ENCODE results near the gene RAD54L. TPM values are rescaled to one million over a fixed set of nuclear protein-coding genes. Genes with fewer than 3 reads are reported as not detected.
"Not testable (repeated sequence)": the region's sequence is repeated elsewhere in the genome, so short reads cannot be mapped to it uniquely, and the experiment has no call there.

The RAD54L gene
- total RNA-seq, 1 experiment from 2014 or later: 25.2 TPM

DNA sequence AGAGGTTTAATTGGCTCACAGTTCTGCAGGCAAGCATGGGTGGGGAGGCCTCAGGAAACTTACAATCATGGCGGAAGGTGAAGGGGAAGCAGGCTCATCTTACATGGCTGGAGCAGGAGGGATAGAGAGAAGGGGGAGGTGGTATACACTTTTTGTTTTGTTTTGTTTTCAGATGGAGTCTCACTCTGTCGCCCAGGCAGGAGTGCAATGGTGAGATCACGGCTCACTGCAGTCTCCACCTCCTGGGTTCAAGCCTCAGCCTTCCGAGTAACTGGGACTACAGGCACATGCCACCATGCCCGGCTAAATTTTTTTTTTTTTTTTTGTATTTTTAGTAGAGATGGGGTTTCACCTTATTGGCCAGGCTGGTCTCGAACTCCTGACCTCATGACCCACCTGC, 74.6 kb downstream of the RAD54L start:
- H3K9me3 Mint-ChIP-seq (ENCODE audit: low read depth, unreplicated experiment); H3K4me1 Mint-ChIP-seq (ENCODE audit: low read depth, unreplicated experiment); H3K27ac Mint-ChIP-seq (ENCODE audit: unreplicated experiment); H3K27me3 Mint-ChIP-seq (ENCODE audit: unreplicated experiment); intact Hi-C loops (cut with micrococcal nuclease; ENCODE audit: unreplicated experiment); BruUV-seq (replicated peaks); H3K4me3 Mint-ChIP-seq (ENCODE audit: low read depth, unreplicated experiment); DNase-seq; CTCF ChIA-PET: not testable (repeated sequence)
- peaks cover 12% of the 10 kb centered on the region for H3K36me3 Mint-ChIP-seq (ENCODE audit: insufficient read depth, unreplicated experiment)

DNA sequence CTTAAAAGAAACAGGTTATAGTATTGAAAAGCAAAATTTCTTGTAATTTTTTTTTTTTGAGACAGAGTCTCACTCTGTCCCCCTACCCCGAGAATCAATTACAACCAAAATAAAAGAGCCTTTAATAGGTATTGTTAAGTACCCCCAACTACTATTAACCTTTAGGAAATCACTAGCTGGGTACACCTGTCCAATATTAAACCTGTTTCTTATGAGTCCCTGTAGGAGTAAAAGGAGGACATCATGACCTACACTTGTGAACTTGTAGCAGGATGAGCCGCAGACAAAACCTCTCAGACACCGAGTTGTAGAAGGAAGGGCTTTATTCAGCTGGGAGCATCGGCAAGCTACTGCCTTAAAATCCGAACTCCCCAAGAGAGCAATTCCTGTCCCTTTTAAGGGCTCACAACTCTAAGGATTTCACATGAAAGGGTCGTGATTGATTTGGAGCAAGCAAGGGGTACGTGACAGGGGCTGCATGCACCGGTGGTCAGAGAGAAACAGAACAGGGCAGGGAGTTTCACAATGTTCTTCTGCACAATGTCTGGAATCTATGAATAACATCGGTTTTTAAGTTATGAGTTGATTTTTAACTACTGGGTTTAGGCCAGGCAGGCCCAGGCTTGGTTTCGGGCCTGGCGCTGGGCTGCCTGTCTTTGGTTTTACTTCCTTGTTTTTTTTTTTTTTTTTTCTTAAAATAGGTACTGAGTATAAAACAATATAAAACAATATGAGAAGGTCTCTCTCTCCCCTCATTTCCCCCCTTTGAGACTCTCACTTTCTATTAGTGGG, 77.9 kb downstream of the RAD54L start:
- BruUV-seq (replicated peaks); CTCF ChIA-PET: not testable (repeated sequence)

More for the DNA sequence above, 77.9 kb downstream of the RAD54L start:
- H3K27me3 Mint-ChIP-seq (ENCODE audit: unreplicated experiment); H3K9me3 Mint-ChIP-seq (ENCODE audit: low read depth, unreplicated experiment); H3K4me1 Mint-ChIP-seq (ENCODE audit: low read depth, unreplicated experiment); intact Hi-C loops (cut with micrococcal nuclease; ENCODE audit: unreplicated experiment); H3K27ac Mint-ChIP-seq (ENCODE audit: unreplicated experiment); DNase-seq; H3K4me3 Mint-ChIP-seq (ENCODE audit: low read depth, unreplicated experiment): not testable (repeated sequence)
- H3K36me3 Mint-ChIP-seq (ENCODE audit: insufficient read depth, unreplicated experiment): peaks cover 14% of the 10 kb centered on the region

Other genes starting within 250 kb of the RAD54L start
- 17.4 and 21.4 TPM in 2 replicates for gene PIK3R3, start 115.1 kb upstream of the RAD54L start, total RNA-seq (2022)
- 46.2 and 94.8 TPM in 2 replicates for gene TSPAN1, start 72.7 kb upstream of the RAD54L start, total RNA-seq (2022)
- not detected in 2 replicates for gene P3R3URF, start 71.3 kb upstream of the RAD54L start, total RNA-seq (2022)
- gene POMGNT1, start 49.3 kb upstream of the RAD54L start, total RNA-seq (2022): 62.0 and 74.5 TPM in 2 replicates
- not detected in 2 replicates for gene LURAP1, start 44.4 kb upstream of the RAD54L start, total RNA-seq (2022)
- gene LRRC41, start 55.9 kb downstream of the RAD54L start, total RNA-seq (2022): 47.5 and 48.8 TPM in 2 replicates
- gene UQCRH, start 55.9 kb downstream of the RAD54L start, total RNA-seq (2022): 410 and 460 TPM in 2 replicates
- gene NSUN4, start 93.0 kb downstream of the RAD54L start, total RNA-seq (2022): 38.7 and 42.5 TPM in 2 replicates
- gene FAAH, start 146.6 kb downstream of the RAD54L start, total RNA-seq (2022): 31.4 and 34.2 TPM in 2 replicates
- gene DMBX1, start 242.1 kb downstream of the RAD54L start, total RNA-seq (2022): 0.88 and 2.3 TPM in 2 replicates

All from Calu3 (cell line).